Measurements from ENCODE around the gene BRCC3. TPM values are rescaled to one million over a fixed set of nuclear protein-coding genes. Genes with fewer than 3 reads are reported as not detected.

Gene BRCC3
- polyA plus RNA-seq, 1 donor from 2014 or later, result 28.1 TPM

DNA sequence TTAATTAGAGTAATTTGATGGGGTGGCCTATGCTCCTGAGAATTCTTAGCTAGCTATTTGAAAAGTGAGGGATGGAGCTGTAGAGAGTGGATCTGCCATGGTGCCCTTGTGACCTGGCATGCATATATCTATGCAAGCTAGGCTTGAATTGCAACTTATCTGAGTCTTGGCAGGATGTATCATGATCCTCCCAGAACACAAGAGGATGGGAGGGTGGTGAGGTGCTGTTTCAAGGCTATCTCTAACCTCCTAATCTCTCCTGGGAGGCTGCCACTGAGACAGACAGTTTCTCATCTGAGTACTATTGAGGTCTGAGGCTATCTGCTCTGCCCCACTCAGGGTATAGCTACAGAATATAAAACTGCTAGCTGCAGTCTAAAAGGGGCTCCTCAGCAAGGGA is 56.6 kb downstream of the BRCC3 start:
- H3K9ac ChIP-seq (ENCODE audit: low read length), result no peak overlapping the region
- no peaks in the 10 kb centered on the region for H3K36me3 ChIP-seq (ENCODE audit: insufficient read depth, low read length)
- no peaks in the 10 kb centered on the region for H3K27me3 ChIP-seq (ENCODE audit: insufficient read depth, low read depth, low read length)
- H4K20me1 ChIP-seq (ENCODE audit: insufficient read depth), result no peaks in the 10 kb centered on the region
- H3K9me2 ChIP-seq (ENCODE audit: insufficient read depth, low read length), result no peaks in the 10 kb centered on the region
- H3K27ac ChIP-seq (ENCODE audit: low read length), result no peak overlapping the region
- H2AFZ ChIP-seq (ENCODE audit: low read depth, low read length), result no peak overlapping the region
- TF ChIP-seq, protein P1, sequence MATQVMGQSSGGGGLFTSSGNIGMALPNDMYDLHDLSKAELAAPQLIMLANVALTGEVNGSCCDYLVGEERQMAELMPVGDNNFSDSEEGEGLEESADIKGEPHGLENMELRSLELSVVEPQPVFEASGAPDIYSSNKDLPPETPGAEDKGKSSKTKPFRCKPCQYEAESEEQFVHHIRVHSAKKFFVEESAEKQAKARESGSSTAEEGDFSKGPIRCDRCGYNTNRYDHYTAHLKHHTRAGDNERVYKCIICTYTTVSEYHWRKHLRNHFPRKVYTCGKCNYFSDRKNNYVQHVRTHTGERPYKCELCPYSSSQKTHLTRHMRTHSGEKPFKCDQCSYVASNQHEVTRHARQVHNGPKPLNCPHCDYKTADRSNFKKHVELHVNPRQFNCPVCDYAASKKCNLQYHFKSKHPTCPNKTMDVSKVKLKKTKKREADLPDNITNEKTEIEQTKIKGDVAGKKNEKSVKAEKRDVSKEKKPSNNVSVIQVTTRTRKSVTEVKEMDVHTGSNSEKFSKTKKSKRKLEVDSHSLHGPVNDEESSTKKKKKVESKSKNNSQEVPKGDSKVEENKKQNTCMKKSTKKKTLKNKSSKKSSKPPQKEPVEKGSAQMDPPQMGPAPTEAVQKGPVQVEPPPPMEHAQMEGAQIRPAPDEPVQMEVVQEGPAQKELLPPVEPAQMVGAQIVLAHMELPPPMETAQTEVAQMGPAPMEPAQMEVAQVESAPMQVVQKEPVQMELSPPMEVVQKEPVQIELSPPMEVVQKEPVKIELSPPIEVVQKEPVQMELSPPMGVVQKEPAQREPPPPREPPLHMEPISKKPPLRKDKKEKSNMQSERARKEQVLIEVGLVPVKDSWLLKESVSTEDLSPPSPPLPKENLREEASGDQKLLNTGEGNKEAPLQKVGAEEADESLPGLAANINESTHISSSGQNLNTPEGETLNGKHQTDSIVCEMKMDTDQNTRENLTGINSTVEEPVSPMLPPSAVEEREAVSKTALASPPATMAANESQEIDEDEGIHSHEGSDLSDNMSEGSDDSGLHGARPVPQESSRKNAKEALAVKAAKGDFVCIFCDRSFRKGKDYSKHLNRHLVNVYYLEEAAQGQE (IDR thresholded peaks at IDR 0.05; ENCODE audit: borderline replicate concordance), result no peak
- TF ChIP-seq TAF1 (IDR thresholded peaks at IDR 0.05; ENCODE audit: low read depth), result no peak
- TF ChIP-seq EP300 (conservative IDR thresholded peaks at IDR 0.05; ENCODE audit: poor library complexity, severe bottlenecking), result no peak
- H3K9me3 ChIP-seq (ENCODE audit: low read length), result no peaks in the 10 kb centered on the region
- H3K79me2 ChIP-seq (replicated peaks; ENCODE audit: insufficient read depth, low read length), result no peaks in the 10 kb centered on the region
- no peak overlapping the region for H3K4me3 ChIP-seq (ENCODE audit: low read length)
- no peak overlapping the region for H3K4me2 ChIP-seq (ENCODE audit: low read length)
- H3F3A ChIP-seq (ENCODE audit: insufficient read depth, low read length, poor library complexity, severe bottlenecking), result no peaks in the 10 kb centered on the region

GRCh38 chrX:155132110-155132509 is 60.8 kb downstream of the BRCC3 start:
- H3K9me2 ChIP-seq (ENCODE audit: insufficient read depth, low read length), result no peaks in the 10 kb centered on the region
- H3F3A ChIP-seq (ENCODE audit: insufficient read depth, low read length, poor library complexity, severe bottlenecking), result no peaks in the 10 kb centered on the region
- no peak overlapping the region for H3K4me3 ChIP-seq (ENCODE audit: low read length)
- H3K36me3 ChIP-seq (ENCODE audit: insufficient read depth, low read length), result no peaks in the 10 kb centered on the region
- H3K9ac ChIP-seq (ENCODE audit: low read length), result no peak overlapping the region
- H3K27me3 ChIP-seq (ENCODE audit: insufficient read depth, low read depth, low read length), result no peaks in the 10 kb centered on the region
- no peaks in the 10 kb centered on the region for H4K20me1 ChIP-seq (ENCODE audit: insufficient read depth)
- no peak overlapping the region for H3K4me2 ChIP-seq (ENCODE audit: low read length)
- no peak overlapping the region for H2AFZ ChIP-seq (ENCODE audit: low read depth, low read length)
- H3K27ac ChIP-seq (ENCODE audit: low read length), result no peak overlapping the region
- H3K9me3 ChIP-seq (ENCODE audit: low read length), result no peaks in the 10 kb centered on the region
- TF ChIP-seq MXI1 (conservative IDR thresholded peaks at IDR 0.05; ENCODE audit: poor library complexity, severe bottlenecking) (no peak), RAD21 (conservative IDR thresholded peaks at IDR 0.05) (no peak), SMC3 (conservative IDR thresholded peaks at IDR 0.05; ENCODE audit: poor library complexity) (no peak), POLR2AphosphoS5 (IDR thresholded peaks at IDR 0.05) (no peak), TAF1 (IDR thresholded peaks at IDR 0.05; ENCODE audit: low read depth) (no peak), CTCF (IDR thresholded peaks at IDR 0.05; ENCODE audit: poor library complexity, severe bottlenecking) (no peak), EP300 (conservative IDR thresholded peaks at IDR 0.05; ENCODE audit: poor library complexity, severe bottlenecking) (no peak), EZH2 (IDR thresholded peaks at IDR 0.05; ENCODE audit: borderline replicate concordance, insufficient read depth, low read length, poor library complexity, severe bottlenecking) (no peak)
- TF ChIP-seq, protein P1 (IDR thresholded peaks at IDR 0.05; ENCODE audit: borderline replicate concordance), result no peak
- H3K79me2 ChIP-seq (replicated peaks; ENCODE audit: insufficient read depth, low read length), result no peaks in the 10 kb centered on the region
